HCT116 (cell line): ENCODE results near the gene PEG3.

ENCODE experiments used
- CTCF ChIP-seq, 3 experiments: fragments of 200-600 bp in 1 of 3; sonication (generic) in 1 of 3; IDR thresholded peaks in 2 of 3; conservative IDR thresholded peaks in 1 of 3; 2 replicates each; pipeline ENCODE4 v1.5.1; 2012 to 2017; ENCODE audit warnings: low read depth in 2 of 3, low read length in 2 of 3, antibody characterized with exemption in 1 of 3, borderline replicate concordance in 1 of 3, control low read depth in 1 of 3, mild to moderate bottlenecking in 1 of 3, mixed read lengths in 1 of 3, mixed run types in 1 of 3, moderate library complexity in 1 of 3; ENCODE audit not compliant: insufficient read depth in 1 of 3
- EGR1 ChIP-seq: IDR thresholded peaks from 2 replicates; pipeline ENCODE4 v1.6.1; 2012; ENCODE audit warnings: low read depth
- EZH2 ChIP-seq: fragments of 200-600 bp; sonication (generic); IDR thresholded peaks from 2 replicates; pipeline ENCODE4 v1.6.1; 2017; ENCODE audit warnings: antibody characterized with exemption, mixed run types
- FOSL1 ChIP-seq: IDR thresholded peaks from 2 replicates; pipeline ENCODE4 v1.6.1; 2012; ENCODE audit warnings: low read depth
- POLR2A ChIP-seq: IDR thresholded peaks from 2 replicates; pipeline ENCODE4 v1.7.0; 2011; ENCODE audit warnings: borderline replicate concordance; ENCODE audit not compliant: insufficient read depth, insufficient read length; ENCODE audit errors: extremely low read depth
- POLR2AphosphoS5 ChIP-seq: IDR thresholded peaks from 2 replicates; pipeline ENCODE4 v1.6.1; 2011; ENCODE audit warnings: mild to moderate bottlenecking, low read depth, low read length, moderate library complexity
- RAD21 ChIP-seq: IDR thresholded peaks from 2 replicates; pipeline ENCODE4 v1.6.1; 2012; ENCODE audit warnings: low read depth, mild to moderate bottlenecking
- SIN3A ChIP-seq: IDR thresholded peaks from 2 replicates; pipeline ENCODE4 v1.6.1; 2012; ENCODE audit warnings: low read depth
- SP1 ChIP-seq: IDR thresholded peaks from 2 replicates; pipeline ENCODE4 v1.6.1; 2012; ENCODE audit warnings: low read depth
- SRF ChIP-seq: IDR thresholded peaks from 2 replicates; pipeline ENCODE4 v1.6.1; 2012; ENCODE audit warnings: low read depth
- TCF7L2 ChIP-seq: IDR thresholded peaks from 2 replicates; pipeline ENCODE4 v1.7.0; 2011; ENCODE audit warnings: borderline replicate concordance, inconsistent platforms; ENCODE audit not compliant: insufficient read depth, insufficient read length; ENCODE audit errors: extremely low read depth
- ZFX ChIP-seq: fragments of 450-650 bp; IDR thresholded peaks from 2 replicates; pipeline ENCODE4 v1.6.1; 2017
- ZNF274 ChIP-seq: fragments of 200-500 bp; sonication (Bioruptor generic); IDR thresholded peaks from 2 replicates; pipeline ENCODE4 v1.6.1; 2014; ENCODE audit warnings: mild to moderate bottlenecking, low read depth, low read length, inconsistent platforms
- TF ChIP-seq, protein P1 (sequence below): IDR thresholded peaks from 2 replicates; pipeline ENCODE4 v1.6.1; 2012; ENCODE audit warnings: low read depth

GRCh38 chr19:56834564-56835375 lies 5.8 kb downstream of the PEG3 start:
- TF ChIP-seq CTCF (IDR thresholded peaks at IDR 0.05 in 2 of 3, conservative IDR thresholded peaks at IDR 0.05 in 1 of 3; ENCODE audit: borderline replicate concordance in 1 of 3, insufficient read depth in 1 of 3, low read depth in 2 of 3, low read length in 2 of 3): no peak
- TF ChIP-seq EZH2: no peak
- no peak for TF ChIP-seq POLR2A
- no peak for TF ChIP-seq RAD21
- no peak for TF ChIP-seq TCF7L2
- no peak for TF ChIP-seq ZNF274
- no peak for TF ChIP-seq POLR2AphosphoS5
- no peak for TF ChIP-seq SP1
- TF ChIP-seq, protein P1, sequence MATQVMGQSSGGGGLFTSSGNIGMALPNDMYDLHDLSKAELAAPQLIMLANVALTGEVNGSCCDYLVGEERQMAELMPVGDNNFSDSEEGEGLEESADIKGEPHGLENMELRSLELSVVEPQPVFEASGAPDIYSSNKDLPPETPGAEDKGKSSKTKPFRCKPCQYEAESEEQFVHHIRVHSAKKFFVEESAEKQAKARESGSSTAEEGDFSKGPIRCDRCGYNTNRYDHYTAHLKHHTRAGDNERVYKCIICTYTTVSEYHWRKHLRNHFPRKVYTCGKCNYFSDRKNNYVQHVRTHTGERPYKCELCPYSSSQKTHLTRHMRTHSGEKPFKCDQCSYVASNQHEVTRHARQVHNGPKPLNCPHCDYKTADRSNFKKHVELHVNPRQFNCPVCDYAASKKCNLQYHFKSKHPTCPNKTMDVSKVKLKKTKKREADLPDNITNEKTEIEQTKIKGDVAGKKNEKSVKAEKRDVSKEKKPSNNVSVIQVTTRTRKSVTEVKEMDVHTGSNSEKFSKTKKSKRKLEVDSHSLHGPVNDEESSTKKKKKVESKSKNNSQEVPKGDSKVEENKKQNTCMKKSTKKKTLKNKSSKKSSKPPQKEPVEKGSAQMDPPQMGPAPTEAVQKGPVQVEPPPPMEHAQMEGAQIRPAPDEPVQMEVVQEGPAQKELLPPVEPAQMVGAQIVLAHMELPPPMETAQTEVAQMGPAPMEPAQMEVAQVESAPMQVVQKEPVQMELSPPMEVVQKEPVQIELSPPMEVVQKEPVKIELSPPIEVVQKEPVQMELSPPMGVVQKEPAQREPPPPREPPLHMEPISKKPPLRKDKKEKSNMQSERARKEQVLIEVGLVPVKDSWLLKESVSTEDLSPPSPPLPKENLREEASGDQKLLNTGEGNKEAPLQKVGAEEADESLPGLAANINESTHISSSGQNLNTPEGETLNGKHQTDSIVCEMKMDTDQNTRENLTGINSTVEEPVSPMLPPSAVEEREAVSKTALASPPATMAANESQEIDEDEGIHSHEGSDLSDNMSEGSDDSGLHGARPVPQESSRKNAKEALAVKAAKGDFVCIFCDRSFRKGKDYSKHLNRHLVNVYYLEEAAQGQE: no peak
- TF ChIP-seq EGR1: no peak
- TF ChIP-seq SIN3A: no peak
- no peak for TF ChIP-seq ZFX
- no peak for TF ChIP-seq SRF
- no peak for TF ChIP-seq FOSL1
